B cell (primary cell): ENCODE measurements around the gene IMMP2L. TPM values are rescaled to one million over a fixed set of nuclear protein-coding genes. Genes with fewer than 3 reads are reported as not detected.

Experiments
- ATAC-seq: fragments of 200-7000 bp; cut with Tn5 transposase; one replicate; pipeline ENCODE4 v1.10.0; 2021; ENCODE audit warnings: low read depth, mild to moderate bottlenecking, moderate number of reproducible peaks, moderate library complexity
- CTCF ChIA-PET: fragments of 350-600 bp; sonication (Branson Sonifier 250); formaldehyde crosslinking; loops from one replicate; lab custom pipeline; 2021; ENCODE audit warnings: antibody characterized with exemption, inconsistent platforms; lab: Charles Lee
- POLR2A ChIA-PET: fragments of 350-600 bp; sonication (Branson Sonifier 250); formaldehyde crosslinking; loops from one replicate; lab custom pipeline; 2021; ENCODE audit warnings: antibody characterized with exemption; lab: Charles Lee
- DNase-seq: peaks from one replicate; pipeline ENCODE4 v3.0.0; 2013
- H2AFZ ChIP-seq: 2 replicates; pipeline ENCODE4 v1.6.1; 2012; ENCODE audit warnings: mild to moderate bottlenecking, low read depth, low read length; ENCODE audit not compliant: insufficient read depth, poor library complexity, severe bottlenecking
- H3K27ac ChIP-seq, 2 donors: 1 replicate in 1 of 2; 2 replicates in 1 of 2; pipeline ENCODE4 v1.5.1; 2012 to 2013; ENCODE audit warnings: low read length in 2 of 2, mild to moderate bottlenecking in 2 of 2, moderate library complexity in 1 of 2
- H3K27me3 ChIP-seq, 4 experiments: fragments of 200-600 bp in 1 of 4; sonication (generic) in 1 of 4; replicated peaks in 1 of 4; 1 replicate in 2 of 4; 2 replicates in 2 of 4; pipeline versions ENCODE4 v1.6.1 to v1.7.0; 2013 to 2016; ENCODE audit warnings: low read length in 3 of 4, mild to moderate bottlenecking in 2 of 4, mixed read lengths in 1 of 4, moderate library complexity in 1 of 4; ENCODE audit not compliant: insufficient read depth in 4 of 4, control insufficient read depth in 3 of 4; ENCODE audit errors: control extremely low read depth in 1 of 4
- H3K36me3 ChIP-seq, 2 experiments: replicated peaks in 1 of 2; 1 replicate in 1 of 2; 2 replicates in 1 of 2; pipeline versions ENCODE4 v1.6.1 to v1.7.1; 2013; ENCODE audit warnings: low read length in 1 of 2; ENCODE audit not compliant: insufficient read depth in 2 of 2, control insufficient read depth in 1 of 2; ENCODE audit errors: control extremely low read depth in 1 of 2, extremely low read depth in 1 of 2
- H3K4me1 ChIP-seq, 2 donors: fragments of 200-600 bp in 1 of 2; sonication (generic) in 1 of 2; 1 replicate in 1 of 2; 2 replicates in 1 of 2; pipeline versions ENCODE4 v1.5.1 to v1.6.1; 2013 to 2017; ENCODE audit warnings: low read length in 2 of 2; ENCODE audit not compliant: control insufficient read depth in 2 of 2, insufficient read depth in 2 of 2
- H3K4me2 ChIP-seq: replicated peaks from 2 replicates; pipeline ENCODE3; 2012; ENCODE audit warnings: mild to moderate bottlenecking, low read depth, low read length; ENCODE audit not compliant: poor library complexity, severe bottlenecking
- H3K4me3 ChIP-seq, 5 experiments: fragments of 200-600 bp in 1 of 5; sonication (generic) in 1 of 5; 1 replicate in 3 of 5; 2 replicates in 2 of 5; pipeline versions ENCODE4 v1.5.1 to v1.7.0; 2011 to 2016; ENCODE audit warnings: low read length in 4 of 5, mild to moderate bottlenecking in 4 of 5, low read depth in 2 of 5, control low read depth in 1 of 5, moderate library complexity in 1 of 5; ENCODE audit not compliant: insufficient read depth in 1 of 5; ENCODE audit errors: control extremely low read depth in 1 of 5, extremely low read depth in 1 of 5
- H3K79me2 ChIP-seq: fragments of 200-600 bp; sonication (generic); one replicate; pipeline ENCODE4 v1.6.0; 2016; ENCODE audit warnings: low read length; ENCODE audit not compliant: control insufficient read depth, insufficient read depth
- H3K9ac ChIP-seq: fragments of 200-600 bp; sonication (generic); 2 replicates; pipeline ENCODE4 v1.6.1; 2017; ENCODE audit warnings: mild to moderate bottlenecking, low read length, moderate library complexity
- H3K9me3 ChIP-seq, 3 donors: one replicate each; pipeline versions ENCODE4 v1.6.1 to v1.7.1; 2013; ENCODE audit warnings: low read length in 2 of 3; ENCODE audit not compliant: control insufficient read depth in 2 of 3, insufficient read depth in 1 of 3; ENCODE audit errors: control extremely low read depth in 1 of 3
- H4K20me1 ChIP-seq: 2 replicates; pipeline ENCODE4 v1.6.0; 2012; ENCODE audit warnings: mild to moderate bottlenecking, low read length; ENCODE audit not compliant: insufficient read depth, control insufficient read depth, poor library complexity, severe bottlenecking
- H3K27ac Mint-ChIP-seq: one replicate; pipeline ENCODE4 v1.8.0; 2021; ENCODE audit warnings: mixed read lengths
- H3K27me3 Mint-ChIP-seq: one replicate; pipeline ENCODE4 v1.8.0; 2021; ENCODE audit warnings: mixed read lengths
- H3K4me1 Mint-ChIP-seq: one replicate; pipeline ENCODE4 v1.8.0; 2021; ENCODE audit warnings: mixed read lengths
- H3K4me3 Mint-ChIP-seq: one replicate; pipeline ENCODE4 v1.8.0; 2021; ENCODE audit warnings: mixed read lengths
- H3K9me3 Mint-ChIP-seq: one replicate; pipeline ENCODE4 v1.8.0; 2022; ENCODE audit warnings: mixed read lengths; ENCODE audit not compliant: insufficient read depth
- CTCF ChIP-seq: fragments of 200-600 bp; IDR thresholded peaks from one replicate; pipeline ENCODE4 v1.8.0; 2022; ENCODE audit warnings: antibody characterized with exemption, mild to moderate bottlenecking
- EZH2 ChIP-seq: IDR thresholded peaks from 2 replicates; pipeline ENCODE4 v1.6.1; 2012; ENCODE audit warnings: borderline replicate concordance, low read depth, mild to moderate bottlenecking, moderate library complexity, low read length; ENCODE audit not compliant: insufficient read depth, poor library complexity, severe bottlenecking
- WGBS: methylation state at CpG from one replicate; pipeline ENCODE4 v1.1.5; 2013; ENCODE audit warnings: missing lambda C conversion rate; ENCODE audit not compliant: insufficient coverage; 5-methylcytosine and 5-hydroxymethylcytosine counted together
- intact Hi-C: fragments of 100-400 bp; cut with micrococcal nuclease; formaldehyde crosslinking; loops from one replicate; pipeline ENCODE4 v1.10.0; 2022
- polyA plus RNA-seq: library from polyadenylated mRNA; depleted of rRNA; stranded (reverse); fragments of >200 nt; gene quantifications from 2 replicates; pipeline ENCODE4 v1.2.3, GENCODE V29; 2012
- total RNA-seq, 2 donors: library from RNA; stranded (reverse); fragments of 120-200 nt in 1 of 2; gene quantifications; 1 replicate in 1 of 2; 2 replicates in 1 of 2; pipeline versions ENCODE4 v1.2.3 to v1.2.4, GENCODE V29; 2013 to 2022

Gene IMMP2L
- total and polyA plus RNA-seq, 2 donors (not counting 1 experiment from before 2014, with no cell fraction given), result 3.8 to 34.2 TPM

DNA sequence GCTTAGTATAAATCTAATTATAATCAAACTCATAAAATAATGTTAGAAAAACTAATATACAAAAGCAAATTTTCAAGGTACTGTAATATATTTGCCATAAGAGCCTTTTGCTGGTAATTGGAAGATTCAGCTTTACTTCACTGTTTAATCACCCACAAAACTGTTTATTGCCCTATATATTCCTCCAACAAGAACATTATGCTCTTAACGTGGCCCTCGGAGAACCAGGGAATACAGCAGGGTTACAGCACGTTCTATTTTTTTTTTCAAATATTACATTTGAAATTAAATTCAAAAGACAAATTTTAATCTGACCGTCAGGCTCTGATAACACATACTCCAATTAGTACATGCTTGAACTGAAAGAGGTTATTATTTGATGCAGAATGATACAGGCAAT is 807.6 kb downstream of the IMMP2L start:
- ChIA-PET CTCF (no interaction called here), POLR2A (no interaction called here)
- WGBS, result no CpG with 5 or more reads among the region's 4 CpGs
- H3K4me1 Mint-ChIP-seq, result no peaks in the 10 kb centered on the region
- Histone ChIP-seq H3K9me3 (no peaks in the 10 kb centered on the region), H3K4me1 (no peaks in the 10 kb centered on the region), H3K4me2 (no peak overlapping the region), H4K20me1 (no peaks in the 10 kb centered on the region), H3K9ac (no peak overlapping the region), H3K36me3 (no peaks in the 10 kb centered on the region), H2AFZ (no peak overlapping the region), H3K79me2 (no peaks in the 10 kb centered on the region), H3K4me3 (no peak overlapping the region), H3K27ac (no peak overlapping the region), H3K27me3 (no peaks in the 10 kb centered on the region)
- no peak overlapping the region for H3K27ac Mint-ChIP-seq
- no peaks in the 10 kb centered on the region for H3K9me3 Mint-ChIP-seq
- intact Hi-C loops, result no loop called here
- no peak overlapping the region for H3K4me3 Mint-ChIP-seq
- TF ChIP-seq CTCF, result no peak
- no peak for TF ChIP-seq EZH2
- no peak for ATAC-seq
- DNase-seq, result no peak
- H3K27me3 Mint-ChIP-seq, result no peaks in the 10 kb centered on the region

GRCh38 chr7:110750931-110751605 is 811.2 kb downstream of the IMMP2L start:
- ATAC-seq (no peak), DNase-seq (no peak)
- WGBS, result no CpG with 5 or more reads among the region's 3 CpGs
- Histone ChIP-seq H3K36me3 (no peaks in the 10 kb centered on the region), H2AFZ (no peak overlapping the region), H3K4me3 (no peak overlapping the region), H3K4me1 (no peaks in the 10 kb centered on the region), H3K27ac (no peak overlapping the region), H3K27me3 (no peaks in the 10 kb centered on the region), H3K9ac (no peak overlapping the region), H3K79me2 (no peaks in the 10 kb centered on the region), H3K4me2 (no peak overlapping the region), H4K20me1 (no peaks in the 10 kb centered on the region), H3K9me3 (no peaks in the 10 kb centered on the region)
- H3K27ac Mint-ChIP-seq, result no peak overlapping the region
- H3K27me3 Mint-ChIP-seq, result no peaks in the 10 kb centered on the region
- H3K9me3 Mint-ChIP-seq, result peaks cover 13% of the 10 kb centered on the region
- H3K4me1 Mint-ChIP-seq, result no peaks in the 10 kb centered on the region
- no peak overlapping the region for H3K4me3 Mint-ChIP-seq
- POLR2A ChIA-PET, result no interaction called here
- CTCF ChIA-PET, result no interaction called here
- TF ChIP-seq EZH2 (no peak), CTCF (no peak)
- intact Hi-C loops, result no loop called here
